Smooth muscle cell (in vitro differentiated cells): ENCODE results near the gene SELENOO. TPM values are rescaled to one million over a fixed set of nuclear protein-coding genes. Genes with fewer than 3 reads are reported as not detected.

Source experiments
- DNase-seq: peaks from one replicate; lab custom pipeline; 2025; ENCODE audit not compliant: unreplicated experiment; lab: John Stamatoyannopoulos, UW
- H2AFZ ChIP-seq: fragments of 200-600 bp; sonication (generic); 2 replicates; pipeline ENCODE4 v1.6.0; 2016; ENCODE audit warnings: antibody characterized with exemption, low read depth, mild to moderate bottlenecking
- H3F3A ChIP-seq: fragments of 200-600 bp; sonication (generic); 2 replicates; pipeline ENCODE4 v1.6.0; 2017; ENCODE audit warnings: antibody characterized with exemption, low read depth
- H3K27ac ChIP-seq: fragments of 200-600 bp; sonication (generic); 2 replicates; pipeline ENCODE4 v1.5.1; 2016; ENCODE audit warnings: low read depth, mild to moderate bottlenecking
- H3K27me3 ChIP-seq: fragments of 200-600 bp; sonication (generic); 2 replicates; pipeline ENCODE4 v1.6.1; 2016; ENCODE audit warnings: low read depth, mild to moderate bottlenecking
- H3K36me3 ChIP-seq: fragments of 200-600 bp; sonication (generic); 2 replicates; pipeline ENCODE4 v1.5.1; 2016; ENCODE audit warnings: low read depth
- H3K4me1 ChIP-seq: fragments of 200-600 bp; sonication (generic); 2 replicates; pipeline ENCODE4 v1.5.1; 2016; ENCODE audit warnings: low read depth
- H3K4me2 ChIP-seq: fragments of 200-600 bp; sonication (generic); 2 replicates; pipeline ENCODE4 v1.6.0; 2016; ENCODE audit warnings: mild to moderate bottlenecking
- H3K4me3 ChIP-seq: fragments of 200-600 bp; sonication (generic); 2 replicates; pipeline ENCODE4 v1.5.1; 2016; ENCODE audit warnings: mild to moderate bottlenecking
- H3K79me2 ChIP-seq: fragments of 200-600 bp; sonication (generic); 2 replicates; pipeline ENCODE4 v1.6.0; 2016; ENCODE audit warnings: low read depth, mild to moderate bottlenecking
- H3K9ac ChIP-seq: fragments of 200-600 bp; sonication (generic); 2 replicates; pipeline ENCODE4 v1.6.0; 2016; ENCODE audit warnings: low read depth
- H3K9me3 ChIP-seq: fragments of 200-600 bp; sonication (generic); replicated peaks from 2 replicates; pipeline ENCODE4 v1.5.1; 2016; ENCODE audit warnings: low read depth
- H4K20me1 ChIP-seq: fragments of 200-600 bp; sonication (generic); 2 replicates; pipeline ENCODE4 v1.6.0; 2016; ENCODE audit warnings: low read depth
- WGBS: methylation state at CpG from one replicate; pipeline ENCODE4 v1.1.7; 2016; ENCODE audit warnings: low lambda C conversion rate; 5-methylcytosine and 5-hydroxymethylcytosine counted together
- polyA plus RNA-seq: library from polyadenylated mRNA; unstranded; fragments of >200 nt; fragmentation: Nextera tagmentation; extraction: Ambion mirVana; gene quantifications from 2 replicates; pipeline ENCODE4 v1.2.1, GENCODE V29; 2016
- total RNA-seq: library from RNA; depleted of rRNA; stranded (reverse); fragments of >200 nt; gene quantifications from 2 replicates; pipeline ENCODE4 v1.2.3, GENCODE V29; 2014
- TF ChIP-seq, protein P1 (sequence below): fragments of 200-600 bp; sonication (generic); IDR thresholded peaks from 2 replicates; pipeline ENCODE4 v1.5.1; 2017; ENCODE audit warnings: borderline replicate concordance, mild to moderate bottlenecking, antibody characterized with exemption; ENCODE audit not compliant: insufficient read depth, poor library complexity, severe bottlenecking

SELENOO gene
- total and polyA plus RNA-seq, 2 experiments from 2014 or later: 9.0 to 21.3 TPM

DNA sequence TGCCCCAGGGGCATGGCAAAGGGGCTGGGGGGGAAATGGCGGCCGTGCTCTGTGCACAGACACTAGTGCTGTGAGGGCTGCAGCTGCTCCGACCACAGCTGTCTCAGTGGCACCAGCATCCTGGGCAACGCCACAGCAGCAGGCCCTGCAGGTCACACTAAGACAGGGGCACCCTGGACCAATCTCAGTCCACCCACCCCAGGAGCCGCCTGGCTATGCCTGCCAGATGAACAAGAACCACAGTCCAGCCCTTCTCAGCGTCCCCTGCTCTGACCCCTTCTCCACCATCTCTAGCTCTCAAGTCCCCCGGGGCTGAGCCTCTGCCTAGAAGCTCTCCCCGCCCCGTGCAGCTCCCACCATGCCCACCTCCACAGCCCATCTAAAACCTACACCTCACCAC is 27.6 kb downstream of the SELENOO start:
- H3F3A ChIP-seq: no peaks in the 10 kb centered on the region
- H3K4me3 ChIP-seq: no peak overlapping the region
- H3K79me2 ChIP-seq: no peaks in the 10 kb centered on the region
- H2AFZ ChIP-seq: no peak overlapping the region
- H3K27ac ChIP-seq: no peak overlapping the region
- H3K27me3 ChIP-seq: no peaks in the 10 kb centered on the region
- H4K20me1 ChIP-seq: peaks cover 4% of the 10 kb centered on the region
- TF ChIP-seq, protein P1, sequence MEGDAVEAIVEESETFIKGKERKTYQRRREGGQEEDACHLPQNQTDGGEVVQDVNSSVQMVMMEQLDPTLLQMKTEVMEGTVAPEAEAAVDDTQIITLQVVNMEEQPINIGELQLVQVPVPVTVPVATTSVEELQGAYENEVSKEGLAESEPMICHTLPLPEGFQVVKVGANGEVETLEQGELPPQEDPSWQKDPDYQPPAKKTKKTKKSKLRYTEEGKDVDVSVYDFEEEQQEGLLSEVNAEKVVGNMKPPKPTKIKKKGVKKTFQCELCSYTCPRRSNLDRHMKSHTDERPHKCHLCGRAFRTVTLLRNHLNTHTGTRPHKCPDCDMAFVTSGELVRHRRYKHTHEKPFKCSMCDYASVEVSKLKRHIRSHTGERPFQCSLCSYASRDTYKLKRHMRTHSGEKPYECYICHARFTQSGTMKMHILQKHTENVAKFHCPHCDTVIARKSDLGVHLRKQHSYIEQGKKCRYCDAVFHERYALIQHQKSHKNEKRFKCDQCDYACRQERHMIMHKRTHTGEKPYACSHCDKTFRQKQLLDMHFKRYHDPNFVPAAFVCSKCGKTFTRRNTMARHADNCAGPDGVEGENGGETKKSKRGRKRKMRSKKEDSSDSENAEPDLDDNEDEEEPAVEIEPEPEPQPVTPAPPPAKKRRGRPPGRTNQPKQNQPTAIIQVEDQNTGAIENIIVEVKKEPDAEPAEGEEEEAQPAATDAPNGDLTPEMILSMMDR: no peak
- H3K9ac ChIP-seq: no peak overlapping the region
- no peaks in the 10 kb centered on the region for H3K4me1 ChIP-seq
- over 99% methylated on average over 9 of the region's 9 CpGs for WGBS
- H3K36me3 ChIP-seq: no peaks in the 10 kb centered on the region
- H3K4me2 ChIP-seq: no peak overlapping the region
- DNase-seq: no peak
- H3K9me3 ChIP-seq: no peaks in the 10 kb centered on the region

DNA sequence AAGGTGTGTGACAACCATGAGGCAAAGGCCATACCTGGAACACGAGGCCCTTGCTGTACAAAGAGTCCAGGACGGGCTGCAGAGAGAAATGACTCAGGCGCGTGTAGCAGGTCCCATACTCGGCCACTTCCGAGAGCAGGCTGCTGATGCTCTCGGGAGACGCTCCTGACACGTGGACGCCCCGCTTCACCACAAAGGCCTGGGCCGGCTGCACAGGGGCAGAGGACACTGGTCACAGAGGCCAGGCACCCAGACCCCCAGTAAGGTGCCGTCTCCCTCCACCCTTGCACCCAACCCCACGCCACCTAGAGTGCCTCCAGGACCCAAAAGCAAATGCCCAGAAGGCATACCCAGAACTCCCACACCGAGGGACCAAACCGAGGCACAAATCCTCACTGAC is 28.6 kb downstream of the SELENOO start:
- H3K27me3 ChIP-seq: no peaks in the 10 kb centered on the region
- H3K36me3 ChIP-seq: no peaks in the 10 kb centered on the region
- no peaks in the 10 kb centered on the region for H3F3A ChIP-seq
- no peaks in the 10 kb centered on the region for H3K79me2 ChIP-seq
- H3K9ac ChIP-seq: no peak overlapping the region
- TF ChIP-seq, protein P1: no peak
- WGBS: 97% methylated on average over 16 of the region's 16 CpGs
- no peak for DNase-seq
- H3K9me3 ChIP-seq: no peaks in the 10 kb centered on the region
- H3K4me2 ChIP-seq: no peak overlapping the region
- H3K27ac ChIP-seq: no peak overlapping the region
- no peak overlapping the region for H2AFZ ChIP-seq
- peaks cover 14% of the 10 kb centered on the region for H4K20me1 ChIP-seq
- H3K4me3 ChIP-seq: no peak overlapping the region
- H3K4me1 ChIP-seq: no peaks in the 10 kb centered on the region

DNA sequence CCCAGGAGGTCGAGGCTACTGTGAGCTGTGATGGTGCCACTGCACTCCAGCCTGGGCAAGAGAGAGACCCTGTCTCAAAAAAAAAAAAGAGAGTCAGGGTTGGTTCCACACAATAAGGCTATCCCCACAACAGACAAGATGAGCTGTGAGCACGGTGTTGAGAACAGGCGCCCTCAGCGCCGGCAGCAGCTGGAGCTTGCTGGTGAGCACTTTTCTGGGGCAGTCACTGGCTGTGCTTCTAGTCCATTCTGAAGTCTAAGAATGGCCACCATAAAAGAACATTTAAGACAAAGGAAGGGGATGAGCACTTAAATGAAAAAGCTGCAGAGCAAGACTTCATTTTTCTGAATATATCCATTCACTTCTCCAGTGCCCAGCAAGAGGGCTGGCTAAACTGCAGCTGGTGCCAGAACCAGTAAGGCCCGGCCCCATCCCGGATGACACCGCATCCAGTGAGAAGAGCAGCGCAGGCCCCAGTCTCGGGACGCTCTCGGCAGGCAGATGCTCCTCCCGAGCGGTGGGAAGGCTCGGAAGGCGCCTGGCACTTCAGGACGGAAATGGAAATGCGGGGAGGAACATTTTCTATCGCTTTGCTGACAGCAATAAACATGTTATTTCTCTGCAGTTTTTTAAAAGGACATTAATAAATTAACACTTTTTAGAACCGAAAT is 31.8 kb downstream of the SELENOO start:
- no peaks in the 10 kb centered on the region for H3F3A ChIP-seq
- WGBS: 96% methylated on average over 20 of the region's 20 CpGs
- no peak overlapping the region for H3K4me3 ChIP-seq
- no peaks in the 10 kb centered on the region for H3K4me1 ChIP-seq
- H2AFZ ChIP-seq: no peak overlapping the region
- H3K79me2 ChIP-seq: peaks cover 7% of the 10 kb centered on the region
- TF ChIP-seq, protein P1: no peak
- no peak overlapping the region for H3K27ac ChIP-seq
- no peak overlapping the region for H3K9ac ChIP-seq
- peaks cover 44% of the 10 kb centered on the region for H4K20me1 ChIP-seq
- H3K4me2 ChIP-seq: no peak overlapping the region
- H3K9me3 ChIP-seq: no peaks in the 10 kb centered on the region
- no peak for DNase-seq
- H3K36me3 ChIP-seq: no peaks in the 10 kb centered on the region
- no peaks in the 10 kb centered on the region for H3K27me3 ChIP-seq

DNA sequence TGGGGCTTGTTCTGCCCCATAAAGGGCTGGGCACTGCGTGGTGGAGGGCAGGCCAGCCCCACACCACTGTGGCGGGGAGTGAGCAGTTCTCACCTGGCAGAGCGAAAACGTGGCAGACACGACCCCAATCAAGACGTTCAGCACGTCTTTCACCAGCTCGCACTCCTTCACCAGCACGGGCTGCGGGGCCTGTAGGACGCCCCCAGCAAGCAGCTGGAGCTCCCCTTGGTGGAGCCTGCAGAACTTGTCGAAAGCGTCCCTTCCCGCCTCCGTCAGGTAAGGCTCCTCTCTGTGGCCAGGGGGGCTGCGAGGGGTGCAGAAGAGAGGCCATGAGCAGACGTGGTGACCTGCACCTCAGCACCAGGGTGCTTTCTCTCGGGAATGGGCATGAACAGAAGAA is 32.4 kb downstream of the SELENOO start:
- DNase-seq: no peak
- Histone ChIP-seq H2AFZ (no peak overlapping the region), H3F3A (no peaks in the 10 kb centered on the region), H3K27me3 (no peaks in the 10 kb centered on the region), H4K20me1 (peaks cover 49% of the 10 kb centered on the region), H3K36me3 (no peaks in the 10 kb centered on the region), H3K9me3 (no peaks in the 10 kb centered on the region), H3K79me2 (peaks cover 7% of the 10 kb centered on the region), H3K4me1 (no peaks in the 10 kb centered on the region), H3K4me2 (no peak overlapping the region), H3K4me3 (no peak overlapping the region), H3K27ac (no peak overlapping the region), H3K9ac (no peak overlapping the region)
- TF ChIP-seq, protein P1: no peak
- WGBS: 92% methylated on average over 18 of the region's 18 CpGs
